ENCODE results near the gene TMEM115. TPM values are rescaled to one million over a fixed set of nuclear protein-coding genes. Genes with fewer than 3 reads are reported as not detected.

Gene TMEM115
- total and polyA plus RNA-seq, 2 of the 4 experiments (the other 2 are of a cell fraction) = 35.3 to 47.3 TPM

- CTCF ChIA-PET = no interaction called here
- no TSS peak for BruUV-seq (replicated peaks)
- in situ Hi-C loops (cut with MboI; ENCODE audit: low sequenced_read_pairs) = no loop called here
Measured at GRCh38 chr3:50372349-50372748, 13.0 kb upstream of the TMEM115 start.

More at GRCh38 chr3:50372349-50372748, 13.0 kb upstream of the TMEM115 start:
- peaks cover 56% of the 10 kb centered on the region for H3K27me3 ChIP-seq (ENCODE audit: control insufficient read depth, insufficient read depth, low read length)
- H3K14ac ChIP-seq (replicated peaks; ENCODE audit: low read depth, low read length) = no peak overlapping the region
- DNase-seq (no peak), ATAC-seq (ENCODE audit: low read depth) (no peak; the same call in 1 of the 2 replicates)
- H3K9ac ChIP-seq (ENCODE audit: low read depth, low read length) = no peak overlapping the region
- H3K18ac ChIP-seq (ENCODE audit: low read depth, low read length) = no peak overlapping the region
- H2BK5ac ChIP-seq (ENCODE audit: low read depth, low read length, poor library complexity, severe bottlenecking) = no peak overlapping the region
- POLR2A ChIA-PET (ENCODE audit: unreplicated experiment) = no interaction called here
- H3K4ac ChIP-seq (ENCODE audit: low read depth, low read length) = no peak overlapping the region
- no peak overlapping the region for H2BK120ac ChIP-seq (ENCODE audit: low read depth, low read length)
- H3K4me3 ChIP-seq (ENCODE audit: insufficient read depth, low read depth, low read length) = no peak overlapping the region
- H2BK20ac ChIP-seq (ENCODE audit: low read depth, low read length) = no peak overlapping the region
- H4K20me1 ChIP-seq (ENCODE audit: insufficient read depth, low read length) = no peaks in the 10 kb centered on the region
- no peaks in the 10 kb centered on the region for H3K79me1 ChIP-seq (ENCODE audit: low read depth in 1 of 2, low read length in 2 of 2)
- no peaks in the 10 kb centered on the region for H3K4me1 ChIP-seq (ENCODE audit: control insufficient read depth, insufficient read depth, low read length)
- no peaks in the 10 kb centered on the region for H3K36me3 ChIP-seq (ENCODE audit: control insufficient read depth, insufficient read depth, low read length)
- H3K56ac ChIP-seq (ENCODE audit: extremely low read depth, insufficient read depth, low read length) = no peak overlapping the region
- H2BK15ac ChIP-seq (ENCODE audit: low read depth, low read length) = no peak overlapping the region
- no peaks in the 10 kb centered on the region for H3K9me1 ChIP-seq (ENCODE audit: insufficient read depth, low read length)
- dilution Hi-C loops (cut with HindIII; ENCODE audit: low sequenced_read_pairs, unreplicated experiment) (no loop called here), intact Hi-C loops (cut with micrococcal nuclease) (no loop called here)
- no peak overlapping the region for H2AK9ac ChIP-seq (replicated peaks; ENCODE audit: low read depth, low read length, poor library complexity)
- no peak overlapping the region for H2AK5ac ChIP-seq (ENCODE audit: low read depth, low read length)
- no peaks in the 10 kb centered on the region for H3K9me3 ChIP-seq (ENCODE audit: control insufficient read depth, insufficient read depth, low read length)
- H4K8ac ChIP-seq (ENCODE audit: low read depth in 2 of 2, low read length in 2 of 2) = no peak overlapping the region
- H3K23ac ChIP-seq (ENCODE audit: low read depth, low read length) = no peak overlapping the region
- H4K91ac ChIP-seq (ENCODE audit: insufficient read depth, low read depth, low read length) = no peak overlapping the region
- WGBS, 2 experiments (ENCODE audit: extremely low coverage in 2 of 2, insufficient read length in 1 of 2) = no CpG with 5 or more reads among the region's 8 CpGs
- no peak overlapping the region for H4K5ac ChIP-seq (ENCODE audit: low read depth, low read length)
- TF ChIP-seq CEBPB (IDR thresholded peaks at IDR 0.05; ENCODE audit: low read depth, low read length) = no peak
- no peak overlapping the region for H3K27ac ChIP-seq (ENCODE audit: insufficient read depth, low read length)
- no peak overlapping the region for H3K4me2 ChIP-seq (ENCODE audit: low read depth, low read length)
- H2AFZ ChIP-seq (replicated peaks; ENCODE audit: low read length, poor library complexity) = no peak overlapping the region
